ENCODE results near the gene PRKN. TPM values are rescaled to one million over a fixed set of nuclear protein-coding genes. Genes with fewer than 3 reads are reported as not detected.
A peak's percentile ranks its signal among the peaks of the same experiment; 100 is the strongest.

The PRKN gene
- total RNA-seq, 1 donor from 2014 or later: not detected

- intact Hi-C loops (cut with micrococcal nuclease): loop anchor here (1.0 kb wide), 1 partner anchor 67 kb away; no protein-coding TSS in a partner anchor
- peak overlapping the region; percentile 27 for H3K4me3 Mint-ChIP-seq
These were observed 694.9 kb downstream of the PRKN start for GRCh38 chr6:162032620-162033019.

GRCh38 chr6:162029873-162030576, 697.5 kb downstream of the PRKN start:
- Mint-ChIP-seq H3K4me1 (ENCODE audit: low read depth) (peaks cover 27% of the 10 kb centered on the region), H3K27me3 (ENCODE audit: insufficient read depth) (no peaks in the 10 kb centered on the region), H3K36me3 (ENCODE audit: low read depth) (peaks cover 2% of the 10 kb centered on the region), H3K27ac (peak overlapping the region; percentile 66), H3K9me3 (peaks cover 12% of the 10 kb centered on the region), H3K4me3 (no peak overlapping the region)
- no peak for DNase-seq (ENCODE audit: low spot score)
- intact Hi-C loops (cut with micrococcal nuclease): loop anchor here (1.0 kb wide), 1 partner anchor 148 kb away; no protein-coding TSS in a partner anchor

More at GRCh38 chr6:162032620-162033019, 694.9 kb downstream of the PRKN start:
- H3K27ac Mint-ChIP-seq: peak overlapping the region; percentile 74
- H3K36me3 Mint-ChIP-seq (ENCODE audit: low read depth): peaks cover 2% of the 10 kb centered on the region
- DNase-seq (ENCODE audit: low spot score): no peak
- peaks cover 27% of the 10 kb centered on the region for H3K4me1 Mint-ChIP-seq (ENCODE audit: low read depth)
- H3K9me3 Mint-ChIP-seq: peaks cover 15% of the 10 kb centered on the region
- no peaks in the 10 kb centered on the region for H3K27me3 Mint-ChIP-seq (ENCODE audit: insufficient read depth)

DNA sequence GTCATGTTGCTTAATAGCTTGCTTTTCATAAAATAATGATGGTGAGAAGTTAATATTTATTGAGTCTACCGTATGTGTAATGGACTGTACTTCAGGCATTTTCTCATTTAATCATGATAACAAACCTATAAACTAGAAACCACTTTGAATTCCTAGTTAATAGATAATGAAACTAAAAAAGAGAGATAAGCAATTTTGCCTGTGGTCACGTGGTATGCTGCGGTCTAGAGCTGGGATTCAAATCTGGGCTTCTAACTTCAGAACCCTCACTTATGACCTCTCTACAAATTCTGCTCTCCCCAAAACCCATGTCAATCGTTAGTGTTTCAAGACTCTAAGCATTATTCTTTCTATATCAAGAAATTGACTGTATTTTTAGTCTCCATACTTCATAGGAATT, 700.7 kb downstream of the PRKN start:
- no peak overlapping the region for H3K27ac Mint-ChIP-seq

GRCh38 chr6:162026031-162026430, 701.5 kb downstream of the PRKN start:
- Mint-ChIP-seq H3K36me3 (ENCODE audit: low read depth) (no peaks in the 10 kb centered on the region), H3K27ac (no peak overlapping the region), H3K4me3 (no peak overlapping the region), H3K9me3 (peaks cover 17% of the 10 kb centered on the region), H3K4me1 (ENCODE audit: low read depth) (peaks cover 18% of the 10 kb centered on the region), H3K27me3 (ENCODE audit: insufficient read depth) (no peaks in the 10 kb centered on the region)
- intact Hi-C loops (cut with micrococcal nuclease): no loop called here
- no peak for DNase-seq (ENCODE audit: low spot score)

More for the DNA sequence above, 700.7 kb downstream of the PRKN start:
- no peak for DNase-seq (ENCODE audit: low spot score)
- Mint-ChIP-seq H3K36me3 (ENCODE audit: low read depth) (no peaks in the 10 kb centered on the region), H3K9me3 (peaks cover 17% of the 10 kb centered on the region), H3K27me3 (ENCODE audit: insufficient read depth) (no peaks in the 10 kb centered on the region), H3K4me1 (ENCODE audit: low read depth) (peaks cover 18% of the 10 kb centered on the region), H3K4me3 (no peak overlapping the region)
- intact Hi-C loops (cut with micrococcal nuclease): no loop called here

DNA sequence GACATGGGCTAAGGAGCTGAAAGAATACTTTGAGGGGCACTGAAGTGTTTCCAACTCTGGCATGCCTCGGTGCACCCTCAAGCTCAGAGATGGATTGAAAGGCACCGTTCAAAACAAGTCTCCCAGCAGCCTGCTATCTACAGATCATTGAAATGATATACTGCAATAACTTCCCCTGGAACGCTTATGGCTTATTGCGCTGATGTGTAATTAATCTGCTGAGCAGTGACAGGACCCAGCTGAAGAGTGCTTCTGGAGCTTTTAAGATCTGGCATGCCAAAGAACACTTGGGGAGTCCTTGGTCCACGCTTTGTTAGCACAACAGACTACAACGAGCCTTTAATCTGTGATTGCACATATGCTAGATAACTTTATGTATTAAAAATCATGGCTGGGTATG, 708.2 kb downstream of the PRKN start:
- Mint-ChIP-seq H3K27me3 (ENCODE audit: insufficient read depth) (no peaks in the 10 kb centered on the region), H3K4me3 (no peak overlapping the region), H3K4me1 (ENCODE audit: low read depth) (no peaks in the 10 kb centered on the region), H3K9me3 (peaks cover 22% of the 10 kb centered on the region), H3K27ac (no peak overlapping the region), H3K36me3 (ENCODE audit: low read depth) (no peaks in the 10 kb centered on the region)
- no peak for DNase-seq (ENCODE audit: low spot score)
- intact Hi-C loops (cut with micrococcal nuclease): no loop called here

DNA sequence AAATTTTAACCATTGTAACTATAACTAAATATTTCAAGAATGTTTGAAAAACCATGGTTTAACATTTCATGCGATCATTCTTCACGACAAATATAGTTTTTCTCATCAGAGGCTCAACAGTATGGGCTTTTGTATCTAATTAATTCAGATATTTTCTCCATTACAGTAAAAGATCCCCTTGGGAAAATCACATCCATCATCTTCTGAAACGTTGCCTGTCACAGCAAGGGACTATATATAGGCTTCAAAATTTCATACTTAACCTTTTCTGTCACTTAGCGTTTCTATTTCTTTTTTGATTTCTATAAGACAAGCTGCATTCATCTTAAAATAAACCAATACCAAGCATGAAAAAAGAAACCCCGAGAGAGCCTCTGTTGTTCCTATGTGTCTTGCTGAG, 710.0 kb downstream of the PRKN start:
- Mint-ChIP-seq H3K27ac (no peak overlapping the region), H3K4me3 (no peak overlapping the region), H3K4me1 (ENCODE audit: low read depth) (no peaks in the 10 kb centered on the region), H3K27me3 (ENCODE audit: insufficient read depth) (no peaks in the 10 kb centered on the region), H3K9me3 (peaks cover 17% of the 10 kb centered on the region), H3K36me3 (ENCODE audit: low read depth) (no peaks in the 10 kb centered on the region)
- DNase-seq (ENCODE audit: low spot score): no peak
- intact Hi-C loops (cut with micrococcal nuclease): no loop called here

DNA sequence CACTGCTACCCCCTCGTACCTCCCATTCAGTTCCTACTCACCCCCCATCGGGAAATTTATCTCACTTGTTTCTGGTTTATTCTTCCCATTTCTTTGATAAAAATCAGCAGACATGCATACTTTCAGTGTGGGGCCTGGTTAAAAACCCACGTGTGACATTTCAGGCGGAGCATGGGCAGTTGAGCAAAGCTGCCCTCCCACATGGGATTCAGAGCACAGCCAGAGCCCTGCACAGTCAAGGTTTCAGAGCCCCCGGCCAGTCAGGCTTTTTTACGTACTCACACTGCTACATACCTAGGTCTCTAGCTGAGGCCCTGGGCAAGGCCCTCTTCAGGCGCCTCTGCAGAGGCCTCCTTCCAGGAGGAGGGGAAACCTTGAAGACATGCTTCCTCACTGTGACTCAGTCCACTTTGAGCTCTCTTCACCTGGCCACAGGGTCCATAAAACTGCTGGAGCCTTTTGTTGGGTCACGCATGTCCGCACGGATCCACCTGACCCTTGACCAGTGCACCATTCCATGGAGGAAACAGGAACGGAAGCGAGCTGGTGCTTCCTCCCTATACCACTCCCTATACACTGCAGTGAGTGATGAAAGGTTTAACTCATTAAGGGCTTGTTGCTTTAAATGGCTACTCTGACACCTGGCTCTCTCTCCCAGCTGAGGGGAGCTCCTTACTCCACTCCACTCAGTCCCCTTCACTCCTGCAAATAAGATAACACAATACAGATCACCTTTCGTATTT, 713.3 kb downstream of the PRKN start:
- Mint-ChIP-seq H3K27me3 (ENCODE audit: insufficient read depth) (no peaks in the 10 kb centered on the region), H3K36me3 (ENCODE audit: low read depth) (no peaks in the 10 kb centered on the region), H3K27ac (no peak overlapping the region), H3K4me1 (ENCODE audit: low read depth) (no peaks in the 10 kb centered on the region), H3K9me3 (peaks cover 13% of the 10 kb centered on the region), H3K4me3 (no peak overlapping the region)
- intact Hi-C loops (cut with micrococcal nuclease): no loop called here
- DNase-seq (ENCODE audit: low spot score): no peak

DNA sequence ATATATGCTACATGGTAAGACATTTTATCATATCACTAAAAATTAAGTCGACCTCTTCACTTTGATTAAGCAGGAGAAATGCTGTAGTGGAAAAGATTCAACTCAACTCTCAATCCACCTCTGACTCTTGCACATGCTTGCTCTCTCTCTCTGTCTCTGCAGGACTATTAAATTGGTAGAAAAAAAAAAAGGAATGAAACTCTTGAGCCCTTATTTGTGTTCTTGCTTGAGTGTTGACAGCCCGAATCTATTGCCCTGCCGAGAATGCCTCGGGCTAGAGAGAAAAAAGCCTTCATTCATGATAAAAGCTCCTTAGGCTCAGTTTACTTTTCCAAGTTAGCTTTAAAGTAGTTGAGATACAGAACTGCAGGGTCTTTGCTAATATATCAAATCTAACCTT, 722.2 kb downstream of the PRKN start:
- H3K4me3 Mint-ChIP-seq: no peak overlapping the region
- H3K36me3 Mint-ChIP-seq (ENCODE audit: low read depth): no peaks in the 10 kb centered on the region
- no peak for DNase-seq (ENCODE audit: low spot score)
- no peak overlapping the region for H3K27ac Mint-ChIP-seq
- H3K27me3 Mint-ChIP-seq (ENCODE audit: insufficient read depth): no peaks in the 10 kb centered on the region
- no peaks in the 10 kb centered on the region for H3K9me3 Mint-ChIP-seq
- intact Hi-C loops (cut with micrococcal nuclease): loop anchor here (5.0 kb wide), 1 partner anchor 613 kb away; no protein-coding TSS in a partner anchor
- H3K4me1 Mint-ChIP-seq (ENCODE audit: low read depth): no peaks in the 10 kb centered on the region

DNA sequence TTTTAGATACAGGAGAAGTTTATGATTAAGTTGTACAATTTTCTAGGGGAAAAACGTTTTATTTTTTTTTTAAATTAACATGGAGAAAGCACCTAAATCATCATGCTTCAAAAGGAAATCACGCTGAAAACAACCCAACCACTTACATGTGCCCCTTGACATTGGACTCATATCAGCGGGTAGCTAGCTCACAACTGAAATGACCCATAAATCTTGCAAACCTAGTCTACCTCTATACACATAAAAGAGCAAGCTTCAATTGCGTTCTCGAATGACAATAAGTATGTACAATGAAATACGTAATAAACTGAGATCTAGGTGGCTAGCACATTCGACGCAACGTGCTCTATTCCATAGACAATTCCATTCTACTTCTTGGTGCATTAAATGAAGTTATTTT, 730.8 kb downstream of the PRKN start:
- H3K4me3 Mint-ChIP-seq: no peak overlapping the region
- no peaks in the 10 kb centered on the region for H3K4me1 Mint-ChIP-seq (ENCODE audit: low read depth)
- DNase-seq (ENCODE audit: low spot score): no peak
- no peaks in the 10 kb centered on the region for H3K27me3 Mint-ChIP-seq (ENCODE audit: insufficient read depth)
- intact Hi-C loops (cut with micrococcal nuclease): no loop called here
- H3K9me3 Mint-ChIP-seq: peaks cover 6% of the 10 kb centered on the region
- H3K36me3 Mint-ChIP-seq (ENCODE audit: low read depth): no peaks in the 10 kb centered on the region
- H3K27ac Mint-ChIP-seq: no peak overlapping the region

DNA sequence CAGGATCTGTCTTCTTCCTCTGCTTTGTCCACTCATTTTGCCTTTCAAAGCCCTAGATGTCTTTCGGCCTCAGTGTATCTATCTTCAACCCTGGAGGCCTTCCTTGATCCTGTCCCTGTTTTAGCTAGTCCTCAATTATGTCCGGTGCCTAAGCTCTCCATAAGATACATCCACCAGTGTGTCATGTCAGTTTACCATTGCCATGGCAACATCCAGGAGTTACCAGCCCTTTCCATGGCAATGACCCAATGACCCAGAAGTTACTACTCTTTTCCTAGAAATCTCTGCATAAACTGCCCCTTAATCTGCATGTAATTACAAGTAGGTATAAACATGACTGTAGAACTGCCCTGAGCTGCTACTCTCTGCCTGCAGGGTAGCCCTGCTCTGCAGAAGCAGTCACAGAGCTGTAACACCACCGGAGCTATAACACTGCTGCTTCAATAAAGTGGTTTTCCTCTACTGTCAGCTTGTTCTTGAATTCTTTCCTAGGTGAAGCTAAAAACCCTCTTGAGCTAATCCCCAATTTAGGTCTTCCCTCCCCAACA, 741.6 kb downstream of the PRKN start:
- no peak for DNase-seq (ENCODE audit: low spot score)
- intact Hi-C loops (cut with micrococcal nuclease): no loop called here
- peaks cover 28% of the 10 kb centered on the region for H3K9me3 Mint-ChIP-seq
- H3K36me3 Mint-ChIP-seq (ENCODE audit: low read depth): no peaks in the 10 kb centered on the region
- H3K4me3 Mint-ChIP-seq: no peak overlapping the region
- no peaks in the 10 kb centered on the region for H3K4me1 Mint-ChIP-seq (ENCODE audit: low read depth)
- H3K27ac Mint-ChIP-seq: no peak overlapping the region
- no peaks in the 10 kb centered on the region for H3K27me3 Mint-ChIP-seq (ENCODE audit: insufficient read depth)

DNA sequence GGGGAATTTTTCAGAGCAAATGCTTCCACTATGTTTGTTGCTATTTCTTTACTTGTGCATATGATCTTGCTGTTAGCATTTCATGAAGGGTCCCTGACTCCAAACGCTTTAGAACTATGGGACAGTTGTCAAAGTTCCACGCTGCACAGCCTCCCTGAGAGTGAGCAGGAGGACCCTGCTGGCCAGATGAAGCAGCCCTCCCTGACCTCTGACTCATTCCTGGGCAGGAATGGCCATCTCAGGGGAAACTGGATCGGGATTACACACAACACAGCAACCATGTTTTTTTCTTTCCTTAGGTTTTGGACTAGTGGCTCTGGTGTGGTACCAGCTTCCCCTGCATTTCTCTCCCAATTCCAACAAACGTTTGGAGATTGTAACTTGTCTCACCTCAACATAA, 742.9 kb downstream of the PRKN start:
- intact Hi-C loops (cut with micrococcal nuclease): no loop called here
- Mint-ChIP-seq H3K9me3 (peaks cover 22% of the 10 kb centered on the region), H3K27me3 (ENCODE audit: insufficient read depth) (no peaks in the 10 kb centered on the region), H3K4me3 (no peak overlapping the region), H3K36me3 (ENCODE audit: low read depth) (no peaks in the 10 kb centered on the region), H3K27ac (no peak overlapping the region), H3K4me1 (ENCODE audit: low read depth) (no peaks in the 10 kb centered on the region)
- no peak for DNase-seq (ENCODE audit: low spot score)

GRCh38 chr6:161976553-161976952, 751.0 kb downstream of the PRKN start:
- Mint-ChIP-seq H3K9me3 (peaks cover 10% of the 10 kb centered on the region), H3K4me1 (ENCODE audit: low read depth) (no peaks in the 10 kb centered on the region), H3K27me3 (ENCODE audit: insufficient read depth) (no peaks in the 10 kb centered on the region), H3K27ac (no peak overlapping the region), H3K4me3 (no peak overlapping the region), H3K36me3 (ENCODE audit: low read depth) (no peaks in the 10 kb centered on the region)
- DNase-seq (ENCODE audit: low spot score): no peak
- intact Hi-C loops (cut with micrococcal nuclease): no loop called here

DNA sequence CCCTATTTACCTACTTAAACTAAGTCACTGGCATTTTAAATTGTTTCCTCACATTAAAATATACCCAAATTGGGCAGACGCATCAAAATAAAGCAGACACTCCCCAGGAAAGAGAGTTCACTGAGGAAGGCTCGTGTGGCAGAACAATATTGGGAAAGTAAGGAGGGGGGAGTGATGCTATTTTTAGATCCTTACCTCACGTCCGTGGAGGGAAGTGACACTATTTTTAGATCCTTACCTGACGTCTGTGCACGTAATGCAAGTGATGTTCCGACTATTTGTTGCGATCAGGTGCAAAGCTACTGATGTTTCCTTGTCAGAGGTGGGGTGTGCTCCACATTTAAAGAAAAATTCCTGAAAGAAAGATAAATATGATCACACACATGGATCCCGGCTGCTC, 754.5 kb downstream of the PRKN start:
- H3K27me3 Mint-ChIP-seq (ENCODE audit: insufficient read depth): no peaks in the 10 kb centered on the region
- H3K4me1 Mint-ChIP-seq (ENCODE audit: low read depth): no peaks in the 10 kb centered on the region
- no peak for DNase-seq (ENCODE audit: low spot score)
- peaks cover 4% of the 10 kb centered on the region for H3K9me3 Mint-ChIP-seq
- H3K36me3 Mint-ChIP-seq (ENCODE audit: low read depth): no peaks in the 10 kb centered on the region
- intact Hi-C loops (cut with micrococcal nuclease): no loop called here
- no peak overlapping the region for H3K4me3 Mint-ChIP-seq
- no peak overlapping the region for H3K27ac Mint-ChIP-seq
